DMS153 treated with DMSO at 0.1 percent for 48 hours (cell line): Measurements from ENCODE around the gene NFIA.

Experiments used
- DNase-seq: peaks from one replicate; lab custom pipeline; 2025; ENCODE audit not compliant: unreplicated experiment; lab: John Stamatoyannopoulos, UW

Gene NFIA

DNA sequence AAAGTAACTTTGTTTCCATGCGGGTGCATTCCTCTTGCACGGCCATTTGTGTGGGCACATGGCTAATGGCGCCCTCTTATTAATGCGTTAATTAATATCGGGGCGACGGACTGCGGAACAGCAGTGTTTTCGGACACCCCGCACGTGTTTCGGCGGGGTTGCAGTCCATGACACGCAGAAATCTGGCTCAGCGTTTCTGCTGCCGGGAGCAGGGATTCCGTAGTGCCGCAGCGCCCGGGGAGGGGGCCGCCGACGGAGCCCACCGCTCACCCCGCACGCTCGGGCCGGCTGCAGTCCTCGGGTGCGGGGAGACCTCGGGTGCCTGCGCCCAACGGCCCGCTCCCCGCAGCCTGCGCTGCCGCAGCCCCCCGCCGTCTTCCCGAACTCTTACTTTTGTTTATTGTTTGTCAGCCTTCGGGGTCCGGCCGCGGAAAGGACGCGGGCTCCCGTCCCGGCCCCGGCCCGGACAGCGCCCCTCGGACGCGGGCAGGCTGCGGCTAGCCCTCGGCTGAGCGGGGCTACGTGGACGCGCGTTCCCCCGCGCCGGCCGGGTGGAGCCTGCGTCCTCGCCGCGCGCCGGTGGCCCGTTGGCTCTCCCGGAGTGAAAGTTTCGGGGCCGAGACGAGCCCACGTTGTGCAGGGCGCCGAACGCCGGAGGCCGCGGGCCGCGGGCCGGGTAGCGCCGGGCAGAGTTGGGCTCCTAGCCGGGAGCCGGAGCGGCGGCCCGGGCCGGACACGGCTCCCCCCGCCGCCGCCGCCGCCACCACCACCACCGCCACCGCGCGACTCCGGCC, 849 bp downstream of the NFIA start:
- no peak for DNase-seq

DNA sequence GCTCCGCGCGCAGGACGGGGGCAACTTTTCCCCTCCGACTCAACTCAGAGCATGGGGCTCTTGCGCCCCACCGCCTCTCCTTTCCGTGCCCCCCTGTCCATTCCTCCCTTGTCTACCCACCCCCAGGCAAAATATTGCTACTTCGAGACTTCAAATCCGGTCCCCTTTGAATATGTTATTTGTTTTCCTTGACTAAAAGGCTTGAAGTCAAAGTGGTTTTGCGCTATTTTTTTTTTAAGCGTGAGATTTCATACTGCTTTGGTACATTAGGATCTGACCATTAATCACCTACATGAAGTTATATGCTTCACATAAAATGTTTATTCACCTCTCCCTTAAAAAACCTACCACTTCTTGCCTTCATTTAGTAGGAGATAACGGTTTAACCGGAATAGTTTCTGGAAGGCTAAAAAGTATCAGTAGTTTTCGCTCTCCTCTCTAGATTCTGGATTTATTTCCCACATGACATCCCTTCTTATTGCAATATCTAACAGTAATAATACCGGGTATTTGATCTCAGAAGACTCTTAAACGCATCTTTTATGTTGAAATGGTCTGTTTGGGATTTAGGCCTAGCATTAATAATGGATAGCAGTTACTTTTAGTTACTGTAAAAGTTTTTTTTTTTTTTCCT, 1.6 kb downstream of the NFIA start:
- DNase-seq = no peak

DNA sequence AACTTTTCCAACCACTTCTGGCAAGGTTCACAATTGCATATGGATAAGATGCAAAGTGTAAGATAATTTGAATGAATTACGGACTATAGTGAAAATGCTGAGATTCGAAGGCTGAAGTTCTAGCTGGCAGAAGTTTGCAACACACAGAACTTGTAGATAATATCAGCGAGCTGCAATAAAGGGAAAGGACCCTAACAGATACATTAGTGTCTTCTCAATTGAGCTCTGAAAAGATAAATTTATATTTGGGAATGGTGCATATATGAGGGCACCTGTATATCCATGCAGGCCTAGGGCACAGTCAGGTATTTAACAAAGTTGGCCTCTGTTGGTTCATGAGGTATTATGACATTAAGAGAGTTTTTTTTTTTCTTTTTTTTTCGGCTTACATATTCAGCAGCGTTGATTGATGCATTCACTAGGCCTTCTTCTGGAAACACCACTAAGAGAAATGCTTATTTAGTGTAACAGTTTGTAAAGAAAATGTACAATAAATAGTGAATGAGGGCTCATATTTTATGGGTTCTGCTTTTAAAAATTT, 2.2 kb downstream of the NFIA start:
- no peak for DNase-seq

DNA sequence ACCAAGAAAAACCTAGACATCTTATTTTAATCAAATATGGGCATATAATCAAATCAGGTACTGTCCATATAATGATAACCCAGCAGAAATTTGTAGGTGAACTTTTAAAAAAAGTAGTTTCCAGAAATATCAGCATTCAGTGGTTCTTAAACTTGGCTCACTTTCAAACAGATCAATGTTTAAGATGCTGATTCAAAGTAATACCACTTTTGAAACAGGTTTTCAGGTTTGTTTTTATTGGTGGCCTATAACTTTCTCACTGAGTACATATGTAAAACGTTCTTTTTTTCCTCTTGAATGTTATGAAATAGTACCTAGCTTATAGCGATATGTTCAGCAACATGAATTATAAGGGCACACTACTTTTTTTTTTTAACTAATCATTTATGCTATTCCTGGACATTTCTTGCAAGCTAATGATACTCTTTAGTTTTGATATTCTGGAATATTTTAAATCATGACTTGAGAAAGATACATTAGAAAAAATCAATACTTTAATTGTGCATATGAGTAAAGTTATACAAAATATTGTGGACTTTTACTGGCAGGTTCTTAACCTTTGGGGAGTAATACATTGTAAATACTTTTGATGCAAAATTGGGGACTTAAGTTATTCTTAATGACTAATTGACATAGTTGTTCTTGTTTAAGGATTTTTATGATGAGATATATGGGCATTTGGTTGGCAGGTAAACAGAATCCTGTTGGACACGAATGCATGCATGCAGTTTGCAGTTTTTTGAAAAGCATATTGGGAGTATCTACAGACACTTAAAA, 3.0 kb downstream of the NFIA start:
- no peak for DNase-seq

DNA sequence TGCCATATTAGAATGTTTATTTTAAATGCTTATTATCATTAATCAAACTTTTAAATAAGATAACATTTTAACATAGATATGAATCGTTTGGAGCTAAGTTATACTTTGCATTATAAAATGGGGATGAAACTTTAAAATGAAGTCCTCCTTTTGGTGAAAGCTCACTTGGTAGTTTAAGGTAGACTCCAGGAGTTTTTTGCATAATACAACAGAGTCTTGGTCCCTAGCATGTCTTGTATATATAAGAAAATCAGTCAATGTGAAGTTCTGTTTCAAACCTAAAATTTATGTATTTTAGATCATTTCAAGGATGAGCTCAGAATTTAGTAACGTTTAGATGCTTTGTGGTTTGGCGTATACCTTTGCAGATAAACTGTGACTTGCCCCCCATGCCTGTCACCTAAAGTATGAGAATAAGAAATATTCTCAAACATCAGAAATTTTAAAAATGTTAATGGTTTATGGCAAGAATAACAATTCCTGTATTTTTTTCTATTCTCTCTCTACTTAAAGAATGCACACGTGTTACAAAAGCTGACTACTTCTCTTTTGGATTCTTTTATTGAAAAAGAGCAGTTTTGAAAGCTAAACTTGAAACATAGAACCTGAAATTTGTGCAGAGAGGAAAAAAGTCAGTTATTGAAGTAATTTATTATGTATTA, 3.8 kb downstream of the NFIA start:
- DNase-seq = no peak

DNA sequence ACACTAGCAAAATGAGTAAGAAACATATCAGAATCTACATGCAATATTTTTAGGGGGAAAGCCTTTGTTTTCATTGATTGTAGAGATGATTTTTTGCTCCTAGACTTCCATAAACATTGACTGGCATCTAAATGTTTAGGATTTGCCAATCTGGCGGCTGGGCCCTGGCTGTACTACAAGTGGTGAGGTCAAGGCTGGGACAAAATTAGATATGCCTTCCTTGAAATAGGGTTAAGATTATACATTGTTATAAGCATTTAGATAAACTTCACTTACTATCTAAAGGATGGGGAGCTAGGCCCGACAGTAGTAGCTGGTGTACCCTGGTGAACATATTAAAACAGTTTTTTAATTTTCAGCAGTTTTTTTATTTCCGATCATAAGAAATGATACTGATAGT, 5.2 kb downstream of the NFIA start:
- DNase-seq = no peak

DNA sequence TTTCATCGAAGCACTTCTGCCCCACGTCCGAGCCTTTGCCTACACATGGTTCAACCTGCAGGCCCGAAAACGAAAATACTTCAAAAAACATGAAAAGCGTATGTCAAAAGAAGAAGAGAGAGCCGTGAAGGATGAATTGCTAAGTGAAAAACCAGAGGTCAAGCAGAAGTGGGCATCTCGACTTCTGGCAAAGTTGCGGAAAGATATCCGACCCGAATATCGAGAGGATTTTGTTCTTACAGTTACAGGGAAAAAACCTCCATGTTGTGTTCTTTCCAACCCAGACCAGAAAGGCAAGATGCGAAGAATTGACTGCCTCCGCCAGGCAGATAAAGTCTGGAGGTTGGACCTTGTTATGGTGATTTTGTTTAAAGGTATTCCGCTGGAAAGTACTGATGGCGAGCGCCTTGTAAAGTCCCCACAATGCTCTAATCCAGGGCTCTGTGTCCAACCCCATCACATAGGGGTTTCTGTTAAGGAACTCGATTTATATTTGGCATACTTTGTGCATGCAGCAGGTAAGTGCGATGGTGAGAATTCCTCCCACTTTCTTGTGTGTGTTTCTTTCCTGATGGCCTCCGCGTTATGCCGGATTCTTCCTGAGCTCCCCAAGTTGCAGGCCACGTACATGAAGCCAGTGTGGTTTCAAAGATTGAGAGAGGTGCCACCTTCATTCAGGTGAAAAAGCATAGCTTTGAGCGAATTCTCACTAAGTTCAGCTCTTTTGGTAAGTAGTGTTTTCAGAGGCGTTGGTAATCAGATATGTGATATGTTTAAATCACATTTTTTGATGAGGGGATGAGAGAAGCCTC, 6.0 kb downstream of the NFIA start:
- no peak for DNase-seq

DNA sequence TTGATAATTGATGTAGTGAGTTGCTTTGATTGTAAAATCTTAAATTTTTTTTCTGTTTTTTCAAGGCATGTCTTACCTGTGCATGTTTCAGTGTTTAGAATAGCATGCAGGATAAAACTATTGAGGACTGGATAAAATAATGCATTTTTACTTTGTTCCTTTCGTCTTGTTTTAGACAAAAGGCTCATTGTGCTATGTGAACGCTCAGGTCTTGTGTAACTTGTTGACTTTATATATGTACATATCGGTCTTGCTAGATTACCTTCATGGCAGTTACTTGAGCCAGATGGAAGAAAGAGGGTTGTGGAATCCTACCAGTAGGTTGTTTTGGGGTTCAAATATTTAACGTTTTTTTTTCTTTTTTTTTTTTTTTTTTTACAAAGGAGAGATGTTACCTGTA, 7.0 kb downstream of the NFIA start:
- DNase-seq = no peak

DNA sequence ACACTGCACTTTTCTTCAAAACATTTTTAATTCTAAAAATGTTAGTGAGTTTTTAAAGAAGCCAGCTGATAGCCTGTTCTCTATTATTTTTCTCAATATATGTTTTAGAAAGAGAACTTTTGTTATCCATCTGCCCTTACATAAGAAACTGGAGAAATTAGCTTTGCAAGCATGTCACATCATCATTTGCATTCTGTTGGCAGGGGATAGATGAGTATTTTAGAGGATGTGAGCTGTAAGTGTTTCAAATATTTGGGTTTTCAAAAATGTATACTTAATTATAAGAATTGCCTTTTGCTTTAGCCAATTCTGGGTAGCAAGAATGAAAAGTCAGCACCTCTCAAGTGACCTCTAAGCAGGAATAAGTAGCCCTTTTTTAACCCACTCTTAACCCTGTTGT, 7.4 kb downstream of the NFIA start:
- no peak for DNase-seq

DNA sequence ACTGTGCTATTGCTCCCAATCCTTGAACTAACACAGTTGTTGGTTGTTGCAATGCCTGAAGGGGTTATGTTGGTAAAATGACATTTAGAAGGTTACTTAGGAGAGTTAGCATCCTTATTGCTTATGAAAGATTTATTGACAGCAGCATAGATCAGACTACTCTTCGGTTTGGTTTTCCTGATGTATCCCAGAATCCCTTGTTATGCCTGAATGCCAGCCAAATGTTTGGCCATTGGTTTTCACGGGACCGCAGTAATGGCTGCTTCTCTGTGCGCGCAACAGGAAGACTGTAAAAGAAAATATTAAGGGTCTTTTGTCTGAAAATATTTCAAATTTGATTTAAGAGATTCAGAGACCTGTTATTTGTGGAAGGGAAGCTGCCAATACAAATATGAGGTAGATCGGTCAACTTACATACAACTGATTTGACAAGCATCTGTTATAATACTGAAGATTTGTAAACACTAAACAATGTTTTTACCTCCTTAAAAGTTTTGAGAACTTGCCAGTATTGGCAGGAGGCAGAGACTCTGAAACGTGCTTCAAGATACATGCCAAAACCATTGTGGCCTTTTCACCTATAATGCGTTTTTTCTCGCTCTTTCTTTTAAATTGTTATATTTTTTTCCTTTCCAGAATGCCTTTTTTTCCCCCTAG, 8.3 kb downstream of the NFIA start:
- no peak for DNase-seq

DNA sequence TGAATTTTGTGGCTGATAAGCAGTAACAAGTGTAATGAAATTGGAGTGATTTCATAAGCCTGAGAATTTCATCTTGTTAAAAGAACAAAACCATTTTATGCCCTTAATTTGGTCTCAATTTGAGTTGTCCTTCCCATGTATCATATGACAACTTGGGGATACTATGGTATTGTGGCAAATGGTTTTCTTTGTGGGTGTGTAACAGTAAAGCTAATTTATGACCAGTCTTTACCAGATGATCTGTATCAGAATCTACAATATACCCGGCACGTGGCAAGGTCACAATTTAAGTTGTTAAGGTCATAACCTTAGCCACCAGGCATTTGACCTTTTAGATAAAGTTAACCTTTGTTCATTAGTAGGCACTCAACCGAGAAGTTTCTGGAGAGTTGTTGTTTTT, 9.1 kb downstream of the NFIA start:
- no peak for DNase-seq

DNA sequence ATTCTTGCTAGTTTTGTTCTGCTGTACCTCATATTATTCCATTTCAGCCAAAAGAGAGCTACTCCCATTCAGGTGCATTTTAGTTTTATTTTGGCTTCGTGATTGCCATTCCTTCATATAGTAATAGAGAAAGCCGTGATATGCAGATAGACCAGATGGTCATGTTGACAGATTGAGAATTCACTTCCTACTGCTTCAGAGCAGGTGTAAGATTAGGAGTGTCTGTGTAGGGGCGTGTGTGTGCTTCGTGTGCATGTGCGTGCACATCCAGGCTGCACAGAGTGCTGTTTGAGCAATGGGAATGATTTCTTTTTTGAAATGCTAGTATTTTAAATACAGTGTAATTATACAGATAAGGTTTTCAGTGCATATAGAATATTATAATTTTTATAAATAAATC, 10.3 kb downstream of the NFIA start:
- DNase-seq = no peak

DNA sequence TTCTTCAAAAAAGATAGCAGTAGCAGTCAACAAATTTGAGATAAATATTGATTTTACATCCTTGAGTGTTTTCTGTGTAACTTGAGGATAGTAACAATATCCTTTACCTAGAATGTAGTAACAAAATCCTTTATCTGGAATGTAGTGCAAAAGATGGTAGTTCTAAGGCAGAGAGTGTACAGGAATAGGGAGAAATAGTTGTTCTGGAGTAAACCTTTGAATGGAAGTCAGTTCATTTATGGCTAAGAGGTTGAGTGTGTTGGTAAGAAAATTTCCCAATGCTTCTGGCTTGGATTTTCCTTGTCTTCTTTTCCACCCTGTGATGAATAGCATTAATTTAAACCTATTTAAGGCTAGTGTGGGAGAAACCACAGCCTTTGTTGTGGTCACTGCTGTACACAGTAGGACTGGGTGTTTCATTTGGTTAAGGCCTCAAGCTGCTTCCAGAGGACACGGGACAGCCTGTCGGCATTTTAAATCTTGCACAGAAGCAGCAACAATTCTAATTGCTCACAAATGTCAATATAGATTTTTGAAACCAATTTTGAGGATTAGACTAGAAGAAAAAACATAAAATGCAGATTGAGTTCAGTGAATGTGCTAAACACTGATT, 11.3 kb downstream of the NFIA start:
- DNase-seq = no peak

DNA sequence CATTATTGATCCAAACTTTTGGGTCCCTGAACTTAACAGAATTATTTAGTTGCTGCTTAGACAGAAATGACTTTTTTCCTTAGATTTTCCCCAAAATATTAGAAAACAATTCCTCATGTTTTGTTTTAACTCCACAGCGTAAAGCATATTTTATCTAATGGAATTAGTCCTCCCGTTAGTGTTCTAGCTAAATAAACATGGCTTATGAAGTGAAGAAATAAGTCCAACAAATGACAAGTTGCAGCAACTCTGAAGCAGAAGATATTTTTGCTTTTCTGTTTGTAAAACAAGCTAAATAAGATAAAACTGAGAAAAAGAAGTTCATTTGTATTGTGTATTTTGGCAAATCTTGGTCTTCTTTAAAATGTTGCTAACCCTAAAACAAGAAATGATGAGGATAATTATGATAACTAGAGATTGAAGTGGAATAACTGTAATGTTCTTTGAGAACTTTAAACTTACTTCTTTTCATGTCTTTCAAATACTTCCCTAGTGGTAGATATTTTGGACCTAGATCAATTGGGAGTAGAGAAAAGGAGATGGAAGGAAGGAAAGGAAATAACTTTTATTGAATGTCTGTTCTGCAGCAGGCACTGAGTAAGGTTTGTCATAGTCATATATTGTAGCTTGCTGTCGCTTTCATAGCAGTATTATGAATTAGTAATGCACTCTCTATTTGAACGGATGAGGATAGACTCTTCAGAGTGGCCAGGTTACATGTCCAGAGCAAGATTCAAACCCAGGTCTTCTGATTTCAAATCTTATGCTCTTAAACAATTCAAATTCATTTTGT, 12.5 kb downstream of the NFIA start:
- no peak for DNase-seq

DNA sequence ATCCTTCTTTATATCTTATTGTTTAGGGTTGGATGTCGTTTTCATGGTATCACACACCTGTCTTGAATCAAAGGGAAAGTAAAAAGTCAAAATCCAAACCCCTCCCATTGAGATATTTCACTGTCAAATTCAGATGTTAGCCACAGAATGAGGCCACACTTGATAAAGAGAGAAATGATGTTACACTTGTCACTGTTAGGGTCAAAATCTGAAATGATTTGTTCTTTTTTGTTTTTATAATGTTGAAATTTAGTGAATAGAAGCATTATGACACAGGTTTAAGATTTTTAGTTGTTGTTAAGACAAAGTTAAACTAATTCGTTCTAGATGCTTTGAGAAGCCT, 13.1 kb downstream of the NFIA start:
- DNase-seq = no peak

DNA sequence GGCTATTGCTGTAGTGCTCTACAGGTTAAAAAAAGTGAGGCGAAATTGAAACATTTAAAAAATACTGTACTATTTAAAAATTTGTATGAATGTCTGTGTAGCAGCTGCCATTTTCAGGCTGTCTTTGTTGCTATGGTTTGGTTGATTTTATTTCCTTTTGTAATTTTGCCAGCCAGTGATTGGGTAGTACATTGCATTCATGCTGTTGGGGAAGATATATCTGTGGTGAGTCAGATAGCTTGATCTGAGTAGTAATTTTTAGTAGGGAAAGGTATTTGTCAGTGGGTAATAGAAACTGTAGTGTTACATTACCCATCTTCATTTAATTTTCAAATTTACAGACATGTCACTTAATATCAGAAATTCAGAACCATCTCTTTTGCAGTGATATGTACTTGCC, 15.0 kb downstream of the NFIA start:
- DNase-seq = no peak

DNA sequence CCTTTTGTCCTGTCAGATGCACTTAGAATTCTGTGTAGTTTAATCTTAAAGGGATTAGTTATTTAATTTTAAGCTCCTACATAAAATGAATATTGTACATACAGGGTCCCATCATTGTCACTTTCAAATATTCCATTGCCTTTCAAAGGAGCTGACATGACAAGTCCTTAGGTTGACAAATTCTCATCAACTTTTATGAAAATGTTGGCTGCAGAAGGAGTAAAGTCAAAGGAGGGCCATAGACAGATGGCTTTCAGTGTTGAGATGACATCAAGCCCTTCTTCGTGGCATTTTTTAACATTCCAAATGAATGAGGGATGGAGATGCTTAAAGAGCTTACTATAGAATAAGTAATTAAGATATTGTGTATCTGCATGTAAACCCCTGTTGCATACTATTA, 15.4 kb downstream of the NFIA start:
- no peak for DNase-seq

DNA sequence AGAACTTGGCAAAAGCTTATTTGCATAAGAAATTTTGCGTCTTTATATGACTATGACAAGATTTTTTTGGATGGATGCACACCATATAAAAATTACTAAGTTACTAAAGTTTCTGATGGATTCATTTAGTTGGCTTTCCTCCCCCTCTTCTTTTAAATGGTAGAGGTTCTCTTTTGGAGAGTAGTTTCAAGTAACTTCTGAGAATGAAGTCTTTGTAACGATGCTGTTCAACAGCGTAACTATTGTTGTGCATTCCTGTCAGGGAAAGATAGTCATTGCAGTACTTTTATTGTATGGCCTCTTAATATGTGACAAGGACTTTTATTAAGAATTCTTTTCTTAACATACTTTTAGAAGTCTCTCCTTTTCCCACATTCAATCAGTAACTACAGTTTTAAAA, 16.0 kb downstream of the NFIA start:
- DNase-seq = no peak

DNA sequence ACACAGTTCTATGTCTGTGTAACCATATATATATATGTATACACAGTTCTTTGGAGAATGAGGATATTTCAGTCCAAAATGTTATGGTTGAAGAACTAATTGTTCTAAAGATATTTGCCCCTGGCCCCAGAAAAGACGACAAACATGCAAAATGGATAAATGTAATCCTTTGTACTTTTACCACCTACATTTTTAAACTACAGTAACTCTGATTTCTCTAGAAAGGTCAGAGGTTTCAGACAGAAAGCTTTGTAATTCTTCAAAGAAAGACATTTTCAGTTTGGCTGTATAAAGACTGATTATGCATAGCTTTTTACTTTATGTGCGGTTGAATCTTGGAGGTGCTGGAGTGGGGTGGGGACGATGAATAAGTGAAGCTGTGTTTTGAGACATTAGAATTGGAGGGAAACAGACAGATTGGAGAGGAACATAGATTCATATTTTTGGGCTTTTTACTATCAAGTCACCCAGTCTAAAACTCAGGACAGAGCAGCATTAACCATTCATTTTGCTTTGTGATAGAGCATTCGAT, 16.6 kb downstream of the NFIA start:
- no peak for DNase-seq
